Omental fat pad (tissue), 4 donors: ENCODE data around the gene PSME3IP1. TPM values are rescaled to one million over a fixed set of nuclear protein-coding genes. Genes with fewer than 3 reads are reported as not detected.

Experiments
- ATAC-seq: fragments of 150-250 bp; one replicate; pipeline ENCODE4 v1.9.1; 2016; ENCODE audit warnings: mild to moderate bottlenecking, moderate library complexity; ENCODE audit not compliant: low FRiP score
- DNase-seq: peaks from one replicate; pipeline ENCODE4 v3.0.0-alpha.2; 2019; ENCODE audit warnings: low spot score
- CTCF ChIP-seq, 3 donors: fragments of 450-650 bp; IDR thresholded peaks; one replicate each; pipeline ENCODE4 v1.5.1; 2016 to 2017; ENCODE audit warnings: antibody characterized with exemption in 3 of 3, mild to moderate bottlenecking in 3 of 3, moderate library complexity in 2 of 3
- total RNA-seq, 4 donors: library from RNA; depleted of rRNA; stranded (reverse); fragments of >200 nt; gene quantifications; one replicate each; pipeline ENCODE4 v1.1.0, GENCODE V29; 2016

The PSME3IP1 gene
- total RNA-seq, 4 donors from 2014 or later, result 47.1 to 62.6 (median 54.5) TPM

- ATAC-seq (no peak), DNase-seq (no peak)
- no peak for TF ChIP-seq CTCF (IDR thresholded peaks at IDR 0.05)
These were observed 29.5 kb downstream of the PSME3IP1 start for GRCh38 chr16:57156351-57156703.

GRCh38 chr16:57155702-57156350, 30.0 kb downstream of the PSME3IP1 start:
- TF ChIP-seq CTCF (IDR thresholded peaks at IDR 0.05), result no peak
- DNase-seq, result no peak
- ATAC-seq, result no peak

- ATAC-seq (no peak), DNase-seq (no peak)
- no peak for TF ChIP-seq CTCF (IDR thresholded peaks at IDR 0.05)
These were observed 32.0 kb downstream of the PSME3IP1 start for GRCh38 chr16:57153841-57154240.

- DNase-seq, result no peak
- no peak for ATAC-seq
- no peak for TF ChIP-seq CTCF (IDR thresholded peaks at IDR 0.05)
These were observed 33.4 kb downstream of the PSME3IP1 start for GRCh38 chr16:57152096-57153093.

GRCh38 chr16:57151369-57151768, 34.5 kb downstream of the PSME3IP1 start:
- DNase-seq (no peak), ATAC-seq (no peak)
- TF ChIP-seq CTCF (IDR thresholded peaks at IDR 0.05), result no peak

- ATAC-seq (no peak), DNase-seq (no peak)
- no peak for TF ChIP-seq CTCF (IDR thresholded peaks at IDR 0.05)
These were observed 35.0 kb downstream of the PSME3IP1 start for GRCh38 chr16:57150682-57151330.
